H9 (cell line): ENCODE data around the gene ACAP3. TPM values are rescaled to one million over a fixed set of nuclear protein-coding genes. Genes with fewer than 3 reads are reported as not detected.

Source experiments
- DNase-seq: peaks from one replicate; pipeline ENCODE4 v3.0.0-alpha.2; 2017
- H2AFZ ChIP-seq: one replicate; pipeline ENCODE4 v1.6.1; 2013; ENCODE audit warnings: mild to moderate bottlenecking, low read length, control low read depth, moderate library complexity
- H2AK5ac ChIP-seq: 2 replicates; pipeline ENCODE4 v1.6.1; 2013; ENCODE audit warnings: low read length, control low read depth, mixed read lengths; ENCODE audit not compliant: insufficient read length
- H2BK120ac ChIP-seq: one replicate; pipeline ENCODE4 v1.6.1; 2013; ENCODE audit warnings: low read depth, mild to moderate bottlenecking, low read length, control low read depth, inconsistent platforms; ENCODE audit not compliant: poor library complexity, severe bottlenecking
- H2BK12ac ChIP-seq: 2 replicates; pipeline ENCODE4 v1.6.1; 2013; ENCODE audit warnings: low read length, control low read depth, mixed read lengths, low read depth; ENCODE audit not compliant: insufficient read length
- H2BK15ac ChIP-seq: 2 replicates; pipeline ENCODE4 v1.6.1; 2013; ENCODE audit warnings: low read depth, low read length, control low read depth
- H2BK20ac ChIP-seq: one replicate; pipeline ENCODE4 v1.6.1; 2013; ENCODE audit warnings: low read depth, mild to moderate bottlenecking, low read length, control low read depth, inconsistent platforms; ENCODE audit not compliant: poor library complexity, severe bottlenecking
- H2BK5ac ChIP-seq: 2 replicates; pipeline ENCODE4 v1.6.1; 2013; ENCODE audit warnings: low read length, control low read depth, mixed read lengths; ENCODE audit not compliant: insufficient read length
- H3K14ac ChIP-seq: 2 replicates; pipeline ENCODE4 v1.6.1; 2013; ENCODE audit warnings: low read length, control low read depth; ENCODE audit not compliant: insufficient read depth
- H3K18ac ChIP-seq: 2 replicates; pipeline ENCODE4 v1.6.1; 2013; ENCODE audit warnings: low read depth, mild to moderate bottlenecking, mixed read lengths, low read length, control low read depth; ENCODE audit not compliant: insufficient read length
- H3K23ac ChIP-seq: 2 replicates; pipeline ENCODE4 v1.6.1; 2013; ENCODE audit warnings: low read length, control low read depth, mixed read lengths, low read depth; ENCODE audit not compliant: insufficient read length
- H3K23me2 ChIP-seq: 2 replicates; pipeline ENCODE4 v1.6.1; 2013; ENCODE audit warnings: low read depth, mild to moderate bottlenecking, mixed read lengths, low read length, control low read depth; ENCODE audit not compliant: insufficient read length, poor library complexity, severe bottlenecking
- H3K27ac ChIP-seq: 2 replicates; pipeline ENCODE4 v1.5.1; 2013; ENCODE audit warnings: low read length, control low read depth, mixed read lengths, low read depth; ENCODE audit not compliant: insufficient read length
- H3K27me3 ChIP-seq: 2 replicates; pipeline ENCODE4 v1.6.1; 2013; ENCODE audit warnings: low read length, control low read depth, inconsistent platforms; ENCODE audit not compliant: insufficient read depth
- H3K4ac ChIP-seq: 2 replicates; pipeline ENCODE4 v1.6.1; 2013; ENCODE audit warnings: low read depth, mild to moderate bottlenecking, control low read depth, inconsistent platforms, low read length, moderate library complexity
- H3K4me1 ChIP-seq: 2 replicates; pipeline ENCODE4 v1.6.1; 2013; ENCODE audit warnings: low read length, control low read depth, inconsistent platforms; ENCODE audit not compliant: insufficient read depth
- H3K4me2 ChIP-seq: 2 replicates; pipeline ENCODE4 v1.6.1; 2013; ENCODE audit warnings: low read length, control low read depth, mixed read lengths; ENCODE audit not compliant: insufficient read length, insufficient read depth
- H3K56ac ChIP-seq: 2 replicates; pipeline ENCODE4 v1.6.1; 2013; ENCODE audit warnings: low read depth, mild to moderate bottlenecking, mixed read lengths, low read length, control low read depth; ENCODE audit not compliant: insufficient read length
- H3K79me1 ChIP-seq: 2 replicates; pipeline ENCODE4 v1.6.1; 2013; ENCODE audit warnings: low read depth, mild to moderate bottlenecking, moderate library complexity, low read length, control low read depth, inconsistent platforms; ENCODE audit not compliant: insufficient read depth, poor library complexity, severe bottlenecking
- H3K79me2 ChIP-seq: 2 replicates; pipeline ENCODE4 v1.6.1; 2013; ENCODE audit warnings: low read length, control low read depth, inconsistent platforms; ENCODE audit not compliant: insufficient read depth
- H3K9ac ChIP-seq: 2 replicates; pipeline ENCODE4 v1.6.1; 2013; ENCODE audit warnings: low read length, control low read depth, mixed read lengths; ENCODE audit not compliant: insufficient read length; ENCODE audit errors: extremely low read depth
- H3K9me3 ChIP-seq: one replicate; pipeline ENCODE4 v1.6.1; 2013; ENCODE audit warnings: low read depth, low read length, inconsistent platforms; ENCODE audit not compliant: control insufficient read depth
- H3T11ph ChIP-seq: one replicate; pipeline ENCODE4 v1.6.1; 2013; ENCODE audit warnings: mild to moderate bottlenecking, low read length, control low read depth, inconsistent platforms
- H4K20me1 ChIP-seq: one replicate; pipeline ENCODE4 v1.6.1; 2013; ENCODE audit not compliant: control insufficient read depth, insufficient read length, insufficient read depth
- H4K5ac ChIP-seq: 2 replicates; pipeline ENCODE4 v1.6.1; 2013; ENCODE audit warnings: low read depth, mild to moderate bottlenecking, mixed read lengths, low read length, control low read depth; ENCODE audit not compliant: insufficient read length
- H4K8ac ChIP-seq: replicated peaks from 2 replicates; pipeline ENCODE4 v1.6.1; 2013; ENCODE audit warnings: low read length, control low read depth, mixed read lengths, low read depth; ENCODE audit not compliant: insufficient read length
- H4K91ac ChIP-seq: 2 replicates; pipeline ENCODE4 v1.6.1; 2013; ENCODE audit warnings: low read depth, mild to moderate bottlenecking, moderate library complexity, mixed read lengths, low read length, control low read depth; ENCODE audit not compliant: insufficient read length
- H3K27ac Mint-ChIP-seq, 3 experiments: 2 replicates in 2 of 3; 3 replicates in 1 of 3; pipeline ENCODE4 v1.8.0; 2020 to 2021; ENCODE audit warnings: mixed read lengths in 3 of 3, mild to moderate bottlenecking in 1 of 3, moderate library complexity in 1 of 3
- H3K27me3 Mint-ChIP-seq: 2 replicates; pipeline ENCODE4 v1.8.0; 2021; ENCODE audit warnings: low read depth, mild to moderate bottlenecking, moderate library complexity, mixed read lengths
- H3K36me3 Mint-ChIP-seq, 3 experiments: 2 replicates in 2 of 3; 3 replicates in 1 of 3; pipeline ENCODE4 v1.8.0; 2020 to 2021; ENCODE audit warnings: low read depth in 3 of 3, mixed read lengths in 3 of 3; ENCODE audit not compliant: insufficient read depth in 1 of 3
- H3K4me1 Mint-ChIP-seq, 2 experiments: 2 replicates each; pipeline ENCODE4 v1.8.0; 2020; ENCODE audit warnings: mixed read lengths in 2 of 2
- H3K4me3 Mint-ChIP-seq, 2 experiments: 2 replicates in 1 of 2; 3 replicates in 1 of 2; pipeline ENCODE4 v1.8.0; 2020 to 2021; ENCODE audit warnings: mild to moderate bottlenecking in 2 of 2, mixed read lengths in 2 of 2, moderate library complexity in 1 of 2
- H3K9me3 Mint-ChIP-seq, 2 experiments: 2 replicates in 1 of 2; 3 replicates in 1 of 2; pipeline ENCODE4 v1.8.0; 2020; ENCODE audit warnings: mild to moderate bottlenecking in 2 of 2, mixed read lengths in 2 of 2, moderate library complexity in 1 of 2
- CTCF ChIP-seq: fragments of 200-600 bp; sonication (generic); conservative IDR thresholded peaks from 3 replicates; pipeline ENCODE4 v1.8.0; 2021; ENCODE audit warnings: antibody characterized with exemption, mild to moderate bottlenecking
- WGBS: extraction: QIAGEN DNeasy Blood & Tissue Kit; methylation state at CpG from one replicate; pipeline ENCODE4 v1.1.7; 2013; ENCODE audit warnings: missing lambda C conversion rate, low lambda C conversion rate, mixed read lengths; ENCODE audit not compliant: insufficient read length; ENCODE audit errors: extremely low coverage; 5-methylcytosine and 5-hydroxymethylcytosine counted together
- total RNA-seq: library from RNA; stranded (reverse); gene quantifications from 2 replicates; pipeline ENCODE4 v1.2.1, GENCODE V29; 2021

Gene ACAP3
- total RNA-seq, 1 experiment from 2014 or later = 41.4 TPM

DNA sequence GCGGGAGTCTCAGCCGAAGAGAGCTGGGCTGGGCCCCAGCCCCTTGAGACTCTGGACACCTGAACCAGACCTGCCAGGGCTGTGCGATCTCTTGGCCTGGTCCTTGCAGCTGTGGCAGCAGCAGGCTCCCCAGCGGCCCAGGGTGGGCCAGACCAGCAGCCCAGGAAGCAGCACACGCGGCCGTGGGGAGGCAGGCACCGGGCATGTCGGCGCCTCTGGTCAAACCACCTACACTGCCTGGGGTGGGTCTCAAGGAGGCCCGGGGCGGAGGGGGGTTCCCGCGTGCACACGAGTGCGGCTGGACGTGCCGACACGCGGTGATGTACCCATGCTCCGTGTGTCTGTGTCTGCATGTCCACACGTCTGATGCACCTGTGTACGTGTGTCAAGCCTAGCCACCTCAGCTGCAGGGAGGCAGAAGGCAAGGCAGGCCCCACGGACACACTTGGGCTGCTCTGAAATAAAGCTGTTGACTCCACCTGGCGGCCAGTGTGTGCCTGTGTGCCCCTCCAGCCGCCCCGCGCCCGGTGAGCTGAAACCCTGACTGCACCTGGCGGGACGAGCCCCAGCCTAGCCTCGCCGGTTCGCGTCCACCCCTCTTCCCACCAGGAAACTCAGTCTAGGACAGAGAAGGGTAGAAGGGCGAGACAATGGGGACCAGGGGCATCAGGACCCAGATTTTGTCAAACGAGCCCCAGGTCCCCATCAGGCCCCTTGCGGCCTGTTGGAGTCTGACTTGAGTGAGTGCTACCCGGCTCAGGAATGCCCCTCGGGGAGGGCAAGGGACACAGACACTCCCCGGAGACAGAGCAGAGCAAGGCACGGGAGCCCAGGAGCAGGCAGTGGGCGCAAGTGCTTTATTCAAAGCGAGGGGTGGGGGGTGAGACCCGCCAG is 15.9 kb downstream of the ACAP3 start:
- no peak overlapping the region for H2BK15ac ChIP-seq
- H3K9me3 ChIP-seq = no peaks in the 10 kb centered on the region
- no peak overlapping the region for H2BK20ac ChIP-seq
- Mint-ChIP-seq H3K36me3 (no peaks in the 10 kb centered on the region), H3K27me3 (peaks cover 2% of the 10 kb centered on the region), H3K27ac (no peak overlapping the region; a peak in 1 of 7 replicates), H3K4me3 (no peak overlapping the region), H3K9me3 (peaks cover 2 to 10% of the 10 kb centered on the region in 2 experiments; a peak in 2 of 5 replicates), H3K4me1 (peaks cover 0 to 9% of the 10 kb centered on the region in 2 experiments; a peak in 2 of 4 replicates)
- H4K91ac ChIP-seq = no peak overlapping the region
- no peak overlapping the region for H2AFZ ChIP-seq
- H4K5ac ChIP-seq = no peak overlapping the region
- H3K4me1 ChIP-seq = no peaks in the 10 kb centered on the region
- H4K20me1 ChIP-seq = no peaks in the 10 kb centered on the region
- WGBS = no CpG with 5 or more reads among the region's 45 CpGs
- no peak overlapping the region for H3K27ac ChIP-seq
- no peaks in the 10 kb centered on the region for H3K79me1 ChIP-seq
- H3K18ac ChIP-seq = no peak overlapping the region
- no peak overlapping the region for H3K4me2 ChIP-seq
- no peak overlapping the region for H3K23ac ChIP-seq
- H3K27me3 ChIP-seq = no peaks in the 10 kb centered on the region
- no peak overlapping the region for H3K56ac ChIP-seq
- H2BK120ac ChIP-seq = no peak overlapping the region
- no peak overlapping the region for H3T11ph ChIP-seq
- peaks cover 4% of the 10 kb centered on the region for H3K23me2 ChIP-seq
- H3K14ac ChIP-seq = no peak overlapping the region
- H3K4ac ChIP-seq = no peak overlapping the region
- H3K9ac ChIP-seq = no peak overlapping the region
- no peak overlapping the region for H4K8ac ChIP-seq
- peak; percentile 84 for DNase-seq
- H2AK5ac ChIP-seq = no peak overlapping the region
- H3K79me2 ChIP-seq = no peaks in the 10 kb centered on the region
- no peak overlapping the region for H2BK5ac ChIP-seq
- TF ChIP-seq CTCF = peak; percentile 79
- H2BK12ac ChIP-seq = no peak overlapping the region
